Daoy (cell line): Measurements from ENCODE around the gene BNIP5. TPM values are rescaled to one million over a fixed set of nuclear protein-coding genes. Genes with fewer than 3 reads are reported as not detected.
"Not testable (repeated sequence)": the region's sequence is repeated elsewhere in the genome, so short reads cannot be mapped to it uniquely, and the experiment has no call there.

Experiments
- DNase-seq: peaks from one replicate; pipeline ENCODE4 v3.0.0-alpha.2; 2015; ENCODE audit warnings: low read depth
- total RNA-seq: library from RNA; depleted of rRNA; stranded (reverse); fragments of >200 nt; shearing (Covaris generic); gene quantifications from 2 replicates; pipeline ENCODE4 v1.2.3, GENCODE V29; 2014

The BNIP5 gene
- total RNA-seq, 1 experiment from 2014 or later, result not detected

GRCh38 chr6:36343109-36343680 lies 6.5 kb upstream of the BNIP5 start:
- no peak for DNase-seq

- peak; percentile 77 for DNase-seq
These were observed 4.1 kb upstream of the BNIP5 start for GRCh38 chr6:36340618-36341454.

GRCh38 chr6:36340306-36340617 lies 3.6 kb upstream of the BNIP5 start:
- no peak for DNase-seq

GRCh38 chr6:36339146-36339545 lies 2.5 kb upstream of the BNIP5 start:
- no peak for DNase-seq

GRCh38 chr6:36338223-36338622 lies 1.5 kb upstream of the BNIP5 start:
- not testable (repeated sequence) for DNase-seq

GRCh38 chr6:36337814-36338213 lies 1.1 kb upstream of the BNIP5 start:
- DNase-seq, result no peak

- no peak for DNase-seq
These were observed 429 bp downstream of the BNIP5 start for GRCh38 chr6:36336208-36336710.

- DNase-seq, result no peak
These were observed 1.1 kb downstream of the BNIP5 start for GRCh38 chr6:36335465-36336207.

- no peak for DNase-seq
These were observed 1.7 kb downstream of the BNIP5 start for GRCh38 chr6:36334832-36335459.

GRCh38 chr6:36333931-36334725 lies 2.6 kb downstream of the BNIP5 start:
- DNase-seq, result no peak

GRCh38 chr6:36333171-36333895 lies 3.4 kb downstream of the BNIP5 start:
- DNase-seq, result no peak

GRCh38 chr6:36331381-36331780 lies 5.3 kb downstream of the BNIP5 start:
- no peak for DNase-seq

GRCh38 chr6:36330366-36330765 lies 6.3 kb downstream of the BNIP5 start:
- no peak for DNase-seq

- DNase-seq, result no peak
These were observed 6.8 kb downstream of the BNIP5 start for GRCh38 chr6:36329798-36330291.

- DNase-seq, result no peak
These were observed 8.1 kb downstream of the BNIP5 start for GRCh38 chr6:36328600-36328999.

- no peak for DNase-seq
These were observed 8.8 kb downstream of the BNIP5 start for GRCh38 chr6:36327919-36328236.

- no peak for DNase-seq
These were observed 9.3 kb downstream of the BNIP5 start for GRCh38 chr6:36327226-36327918.

GRCh38 chr6:36326356-36326995 lies 10.2 kb downstream of the BNIP5 start:
- no peak for DNase-seq

- DNase-seq, result no peak
These were observed 12.0 kb downstream of the BNIP5 start for GRCh38 chr6:36324715-36325114.

GRCh38 chr6:36324191-36324590 lies 12.5 kb downstream of the BNIP5 start:
- DNase-seq, result no peak
